Fibroblast of skin of left quadriceps (primary cell): Measurements from ENCODE around the gene RABEPK.
A peak's percentile ranks its signal among the peaks of the same experiment; 100 is the strongest.
"Not testable (repeated sequence)": the region's sequence is repeated elsewhere in the genome, so short reads cannot be mapped to it uniquely, and the experiment has no call there.

Source experiments
- DNase-seq, 2 experiments: peaks; one replicate each; pipeline ENCODE4 v3.0.0-alpha.2; 2013; ENCODE audit warnings: low read depth in 2 of 2

The RABEPK gene, protein sequence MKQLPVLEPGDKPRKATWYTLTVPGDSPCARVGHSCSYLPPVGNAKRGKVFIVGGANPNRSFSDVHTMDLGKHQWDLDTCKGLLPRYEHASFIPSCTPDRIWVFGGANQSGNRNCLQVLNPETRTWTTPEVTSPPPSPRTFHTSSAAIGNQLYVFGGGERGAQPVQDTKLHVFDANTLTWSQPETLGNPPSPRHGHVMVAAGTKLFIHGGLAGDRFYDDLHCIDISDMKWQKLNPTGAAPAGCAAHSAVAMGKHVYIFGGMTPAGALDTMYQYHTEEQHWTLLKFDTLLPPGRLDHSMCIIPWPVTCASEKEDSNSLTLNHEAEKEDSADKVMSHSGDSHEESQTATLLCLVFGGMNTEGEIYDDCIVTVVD

GRCh38 chr9:125200216-125201047 is at the start of gene RABEPK:
RABEPK (plus strand) TSS chr9:125200542; CDS start chr9:125203014, 2,472 bp downstream.
- DNase-seq, result peak; percentile 93

- DNase-seq, result no peak
Observed at GRCh38 chr9:125151730-125152129, 48.6 kb upstream of the RABEPK start.

DNA sequence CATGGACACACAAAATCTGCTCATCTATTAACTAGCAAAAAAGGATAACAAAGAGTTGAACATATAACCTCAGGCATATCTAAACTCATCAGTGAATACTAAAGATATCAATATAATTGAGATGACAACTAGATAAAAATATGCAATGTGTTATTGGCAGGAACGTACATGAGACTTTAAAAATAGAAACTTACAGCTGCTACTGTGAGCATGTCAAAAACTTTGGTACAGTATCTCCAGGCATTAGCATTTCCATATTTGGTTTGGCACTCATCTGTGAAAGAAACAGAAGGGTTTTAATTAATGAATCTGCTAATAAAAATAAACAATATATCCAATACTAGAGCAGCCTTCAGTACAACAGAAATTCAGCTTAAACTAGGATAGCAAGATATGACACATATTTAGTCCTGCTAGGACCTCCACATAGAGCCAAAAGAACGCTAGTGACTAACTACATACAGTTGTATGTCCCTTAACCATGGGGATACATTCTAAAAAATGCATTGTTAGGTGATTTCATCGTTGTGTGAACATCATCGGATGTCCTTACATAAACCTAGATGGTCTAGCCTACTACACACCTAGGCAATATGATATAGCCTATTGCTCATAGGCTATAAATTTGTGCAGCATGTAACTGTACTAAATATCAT is 46.5 kb upstream of the RABEPK start:
- DNase-seq, result no peak

GRCh38 chr9:125156551-125156950 is 43.8 kb upstream of the RABEPK start:
- no peak for DNase-seq

DNA sequence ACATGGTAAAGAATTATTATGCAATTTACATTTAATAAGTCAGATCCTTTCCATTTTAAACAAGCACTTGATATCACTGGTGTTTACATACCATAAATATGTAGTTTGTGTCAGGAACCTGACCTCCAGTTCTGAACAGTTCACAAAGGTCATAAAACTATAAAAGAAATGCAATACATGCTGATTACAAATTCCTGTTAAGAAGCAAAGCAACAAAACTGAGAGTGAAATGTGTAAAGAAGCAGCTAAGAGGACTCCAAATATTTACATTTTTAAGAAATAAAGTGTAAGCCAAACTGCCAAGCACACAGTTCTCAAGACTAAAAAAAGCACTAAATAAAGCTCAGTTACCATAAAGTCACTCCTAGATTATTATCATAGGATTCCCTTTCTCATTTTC is 39.6 kb upstream of the RABEPK start:
- no peak for DNase-seq

- peak in 1 of 2 experiments; percentile 24 for DNase-seq
Observed at GRCh38 chr9:125161284-125161918, 38.9 kb upstream of the RABEPK start.

- not testable (repeated sequence) for DNase-seq
Observed at GRCh38 chr9:125162891-125163290, 37.5 kb upstream of the RABEPK start.

GRCh38 chr9:125166762-125167161 is 33.6 kb upstream of the RABEPK start:
- DNase-seq, result no peak

GRCh38 chr9:125169895-125170294 is 30.4 kb upstream of the RABEPK start:
- DNase-seq, result no peak

DNA sequence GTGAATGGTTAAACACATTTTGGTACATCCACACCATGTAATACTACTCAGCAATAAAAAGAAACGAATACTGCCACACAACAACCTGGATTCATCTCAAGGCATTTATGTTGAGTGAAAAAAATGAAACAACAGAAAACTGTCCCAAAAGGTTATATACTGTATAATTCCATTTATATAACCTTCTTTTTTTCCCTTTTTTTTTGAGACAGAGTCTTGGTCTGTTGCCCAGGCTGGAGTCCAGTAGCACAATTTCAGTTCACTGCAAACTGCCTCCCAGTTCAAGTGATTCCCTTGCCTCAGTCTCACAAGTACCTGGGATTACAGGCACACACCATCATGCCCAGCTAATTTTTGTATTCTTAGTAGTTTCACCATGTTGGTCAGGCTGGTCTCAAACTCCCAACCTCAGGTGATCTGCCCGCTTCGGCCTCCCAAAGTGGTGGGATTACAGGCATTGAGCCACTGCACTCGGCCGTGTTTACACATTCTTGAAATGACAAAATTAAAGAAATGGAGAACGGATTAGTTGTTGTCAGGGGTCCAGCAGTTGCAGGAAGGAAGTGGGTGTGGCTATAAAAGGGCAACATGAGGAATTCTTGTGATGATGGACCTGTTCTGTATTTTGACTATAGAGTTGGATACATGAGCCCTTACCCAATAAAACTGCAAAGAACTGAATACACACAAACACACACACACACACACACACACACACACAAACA is 28.1 kb upstream of the RABEPK start:
- DNase-seq, result no peak

DNA sequence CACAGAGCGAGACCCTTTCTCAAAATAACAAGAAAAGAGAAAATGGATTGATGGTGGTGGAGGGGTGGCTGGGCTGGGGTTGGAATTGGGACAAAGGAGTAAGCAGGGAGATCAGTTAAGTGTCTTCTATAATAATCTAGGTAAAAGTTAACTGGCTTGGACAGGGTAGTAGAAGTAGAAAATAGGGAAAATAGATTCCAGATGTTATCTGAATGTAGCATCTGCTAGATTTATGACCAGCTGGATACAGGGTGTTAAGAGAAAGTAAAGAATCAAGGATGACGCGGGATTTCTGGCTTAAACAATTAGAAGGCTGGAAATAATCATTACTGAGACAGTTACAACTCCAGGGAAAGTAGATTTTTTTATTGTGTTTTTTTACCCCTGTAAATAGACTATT is 23.7 kb upstream of the RABEPK start:
- peak; percentile 66 to 69 for DNase-seq

- no peak for DNase-seq
Observed at GRCh38 chr9:125177888-125178287, 22.5 kb upstream of the RABEPK start.

GRCh38 chr9:125179776-125180175 is 20.6 kb upstream of the RABEPK start:
- DNase-seq, result not testable (repeated sequence)

GRCh38 chr9:125180876-125181275 is 19.5 kb upstream of the RABEPK start:
- DNase-seq, result no peak

DNA sequence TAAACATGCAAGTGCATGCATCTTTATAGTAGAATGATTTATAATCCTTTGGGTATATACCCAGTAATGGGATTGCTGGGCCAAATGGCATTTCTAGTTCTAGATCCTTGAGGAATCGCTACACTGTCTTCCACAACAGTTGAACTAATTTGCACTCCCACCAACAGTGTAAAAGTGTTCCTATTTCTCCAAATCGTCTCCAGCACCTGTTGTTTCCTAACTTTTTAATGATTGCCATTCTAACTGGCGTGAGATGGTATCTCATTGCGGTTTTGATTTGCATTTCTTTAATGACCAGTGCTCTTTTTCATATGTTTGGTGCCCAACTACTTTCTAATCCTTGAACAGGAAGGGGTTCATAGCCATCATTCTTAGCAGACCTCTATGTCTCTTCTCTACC is 18.6 kb upstream of the RABEPK start:
- DNase-seq, result not testable (repeated sequence)

DNA sequence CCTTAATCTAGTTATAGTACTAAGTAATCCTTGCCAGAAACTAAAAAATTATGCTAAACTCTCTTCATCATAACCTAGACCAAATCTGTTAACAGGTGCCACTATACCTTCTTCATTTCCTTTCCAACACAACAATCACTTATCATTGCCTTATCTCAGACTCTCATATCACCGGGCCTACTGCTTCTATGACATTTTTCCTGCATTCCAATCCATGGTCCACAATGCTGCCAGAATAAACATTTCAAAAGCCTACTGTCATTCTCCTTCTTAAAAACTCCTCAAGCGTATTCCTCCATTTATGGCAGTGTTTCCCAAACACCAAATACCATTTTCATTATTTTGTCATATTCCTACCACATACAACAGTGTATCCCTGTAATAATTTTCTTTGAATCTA is 17.3 kb upstream of the RABEPK start:
- no peak for DNase-seq

GRCh38 chr9:125183561-125183960 is 16.8 kb upstream of the RABEPK start:
- no peak for DNase-seq

- no peak for DNase-seq
Observed at GRCh38 chr9:125189011-125189360, 11.4 kb upstream of the RABEPK start.

DNA sequence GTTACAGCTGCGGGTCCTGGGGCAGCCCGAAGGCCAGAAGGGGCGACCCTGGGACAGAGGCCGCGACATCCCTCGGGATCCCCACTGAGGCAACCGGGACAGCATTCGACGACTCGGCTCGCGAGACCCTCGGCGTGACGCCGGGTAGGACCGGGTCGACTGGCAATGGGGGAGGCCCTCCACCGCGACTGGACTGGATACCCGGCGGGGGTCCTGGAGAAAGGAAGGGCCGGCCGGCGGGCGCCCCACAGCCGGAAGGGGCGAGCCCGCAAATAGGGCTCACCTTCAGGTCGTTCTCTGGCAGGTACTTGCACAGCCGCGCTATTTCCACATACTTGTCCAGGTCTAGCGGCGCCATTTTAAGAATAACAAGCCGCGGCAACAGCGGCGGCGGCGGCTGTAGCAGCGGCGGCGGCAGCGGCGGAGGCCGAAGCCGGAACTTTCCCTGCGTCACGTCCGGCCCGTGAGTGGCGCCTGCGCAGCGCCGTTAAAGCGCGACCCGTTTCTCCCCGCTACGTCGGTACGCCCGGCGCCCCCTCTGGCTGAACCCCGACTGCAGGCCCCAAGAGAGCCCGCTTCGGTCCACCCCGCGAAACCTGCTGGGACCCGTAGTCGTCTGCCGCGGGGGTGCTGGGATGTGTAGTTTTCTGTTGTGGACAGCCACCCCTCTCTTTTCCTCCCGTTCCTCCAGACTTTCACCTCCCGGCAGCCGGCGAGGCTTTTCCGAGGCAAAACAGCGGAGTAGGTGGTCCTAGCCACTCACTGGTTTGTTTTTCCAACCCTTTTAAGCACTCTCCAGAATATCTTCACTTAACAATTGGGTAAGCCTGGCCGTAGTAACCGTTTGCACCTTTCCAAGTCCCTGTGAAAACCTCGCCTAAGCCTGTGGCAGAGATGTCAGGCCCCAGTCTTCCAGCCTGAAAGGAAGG is 10.7 kb upstream of the RABEPK start, which contains the start of gene PPP6C:
TSS of gene PPP6C (minus strand) at position 443 of the 929 bp plus-strand sequence. CDS start at position 358, 85 bp downstream.
- peak; percentile 89 to 90 for DNase-seq

DNA sequence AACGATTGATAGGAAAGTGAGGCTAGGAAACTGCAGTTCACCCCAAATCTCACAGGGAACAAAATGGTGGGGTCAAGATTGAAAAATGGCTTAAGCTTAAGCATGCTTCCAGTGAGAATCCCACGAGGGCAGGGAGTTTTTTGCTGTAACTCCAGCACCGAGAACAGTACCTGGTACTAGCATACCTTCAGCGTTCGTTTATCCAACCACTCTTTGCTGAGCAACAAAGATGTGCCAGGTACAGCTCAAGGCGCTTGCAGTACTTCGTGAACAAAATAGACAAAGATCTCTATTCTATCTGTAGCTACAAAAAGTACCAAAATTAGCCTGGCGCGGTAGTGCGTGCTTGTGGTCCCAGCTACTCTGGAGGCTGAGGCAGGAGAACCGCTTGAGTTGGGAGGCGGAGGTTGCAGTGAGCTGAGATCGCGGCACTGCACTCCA is 10.0 kb upstream of the RABEPK start:
- DNase-seq, result no peak
